AG08395 (cell line): Measurements from ENCODE around the gene HOXD13.

ENCODE experiments used
- DNase-seq: peaks from one replicate; pipeline ENCODE4 v3.0.0; 2012; ENCODE audit warnings: mixed read lengths, low spot score

HOXD13 gene

GRCh38 chr2:176106581-176107539 lies 14.3 kb downstream of the HOXD13 start, which contains the start of gene HOXD11:
TSS of gene HOXD11 (plus strand) at chr2:176107280. CDS start at chr2:176107356, 76 bp downstream.
- no peak for DNase-seq

GRCh38 chr2:176107731-176108181 lies 15.2 kb downstream of the HOXD13 start:
- no peak for DNase-seq

- DNase-seq = no peak
These were observed 16.8 kb downstream of the HOXD13 start for GRCh38 chr2:176109192-176109901.

- no peak for DNase-seq
These were observed 17.4 kb downstream of the HOXD13 start for GRCh38 chr2:176109946-176110345.

- DNase-seq = no peak
These were observed 18.1 kb downstream of the HOXD13 start for GRCh38 chr2:176110415-176111308.

- peak; percentile 60 for DNase-seq
These were observed 18.8 kb downstream of the HOXD13 start for GRCh38 chr2:176111309-176111663.

- DNase-seq = no peak
These were observed 19.4 kb downstream of the HOXD13 start for GRCh38 chr2:176111846-176112374.

GRCh38 chr2:176112375-176113302 lies 20.1 kb downstream of the HOXD13 start:
- DNase-seq = no peak

GRCh38 chr2:176114120-176114929 lies 21.8 kb downstream of the HOXD13 start:
- no peak for DNase-seq

- no peak for DNase-seq
These were observed 22.6 kb downstream of the HOXD13 start for GRCh38 chr2:176114930-176115625.

GRCh38 chr2:176115883-176116813 lies 23.6 kb downstream of the HOXD13 start, which contains the start of gene HOXD10:
TSS of gene HOXD10 (plus strand) at chr2:176116778. CDS start at chr2:176116834, 56 bp downstream.
- DNase-seq = peak; percentile 71

GRCh38 chr2:176117162-176117822 lies 24.8 kb downstream of the HOXD13 start:
- no peak for DNase-seq

- DNase-seq = no peak
These were observed 25.4 kb downstream of the HOXD13 start for GRCh38 chr2:176117823-176118371.

GRCh38 chr2:176118601-176119339 lies 26.2 kb downstream of the HOXD13 start:
- DNase-seq = no peak

- no peak for DNase-seq
These were observed 28.1 kb downstream of the HOXD13 start for GRCh38 chr2:176120364-176121189.
